ENCODE measurements around the gene PLBD1. TPM values are rescaled to one million over a fixed set of nuclear protein-coding genes. Genes with fewer than 3 reads are reported as not detected.

PLBD1 gene
- total RNA-seq, 1 experiment from 2014 or later = 0.30 TPM

GRCh38 chr12:14510574-14510973, 57.1 kb downstream of the PLBD1 start (continued):
- TF ChIP-seq, protein P1, sequence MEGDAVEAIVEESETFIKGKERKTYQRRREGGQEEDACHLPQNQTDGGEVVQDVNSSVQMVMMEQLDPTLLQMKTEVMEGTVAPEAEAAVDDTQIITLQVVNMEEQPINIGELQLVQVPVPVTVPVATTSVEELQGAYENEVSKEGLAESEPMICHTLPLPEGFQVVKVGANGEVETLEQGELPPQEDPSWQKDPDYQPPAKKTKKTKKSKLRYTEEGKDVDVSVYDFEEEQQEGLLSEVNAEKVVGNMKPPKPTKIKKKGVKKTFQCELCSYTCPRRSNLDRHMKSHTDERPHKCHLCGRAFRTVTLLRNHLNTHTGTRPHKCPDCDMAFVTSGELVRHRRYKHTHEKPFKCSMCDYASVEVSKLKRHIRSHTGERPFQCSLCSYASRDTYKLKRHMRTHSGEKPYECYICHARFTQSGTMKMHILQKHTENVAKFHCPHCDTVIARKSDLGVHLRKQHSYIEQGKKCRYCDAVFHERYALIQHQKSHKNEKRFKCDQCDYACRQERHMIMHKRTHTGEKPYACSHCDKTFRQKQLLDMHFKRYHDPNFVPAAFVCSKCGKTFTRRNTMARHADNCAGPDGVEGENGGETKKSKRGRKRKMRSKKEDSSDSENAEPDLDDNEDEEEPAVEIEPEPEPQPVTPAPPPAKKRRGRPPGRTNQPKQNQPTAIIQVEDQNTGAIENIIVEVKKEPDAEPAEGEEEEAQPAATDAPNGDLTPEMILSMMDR (IDR thresholded peaks at IDR 0.05 in 2 of 3, conservative IDR thresholded peaks at IDR 0.05 in 1 of 3; ENCODE audit: borderline replicate concordance in 1 of 3, insufficient read depth in 1 of 3, low read depth in 2 of 3, low read length in 2 of 3) = no peak

DNA sequence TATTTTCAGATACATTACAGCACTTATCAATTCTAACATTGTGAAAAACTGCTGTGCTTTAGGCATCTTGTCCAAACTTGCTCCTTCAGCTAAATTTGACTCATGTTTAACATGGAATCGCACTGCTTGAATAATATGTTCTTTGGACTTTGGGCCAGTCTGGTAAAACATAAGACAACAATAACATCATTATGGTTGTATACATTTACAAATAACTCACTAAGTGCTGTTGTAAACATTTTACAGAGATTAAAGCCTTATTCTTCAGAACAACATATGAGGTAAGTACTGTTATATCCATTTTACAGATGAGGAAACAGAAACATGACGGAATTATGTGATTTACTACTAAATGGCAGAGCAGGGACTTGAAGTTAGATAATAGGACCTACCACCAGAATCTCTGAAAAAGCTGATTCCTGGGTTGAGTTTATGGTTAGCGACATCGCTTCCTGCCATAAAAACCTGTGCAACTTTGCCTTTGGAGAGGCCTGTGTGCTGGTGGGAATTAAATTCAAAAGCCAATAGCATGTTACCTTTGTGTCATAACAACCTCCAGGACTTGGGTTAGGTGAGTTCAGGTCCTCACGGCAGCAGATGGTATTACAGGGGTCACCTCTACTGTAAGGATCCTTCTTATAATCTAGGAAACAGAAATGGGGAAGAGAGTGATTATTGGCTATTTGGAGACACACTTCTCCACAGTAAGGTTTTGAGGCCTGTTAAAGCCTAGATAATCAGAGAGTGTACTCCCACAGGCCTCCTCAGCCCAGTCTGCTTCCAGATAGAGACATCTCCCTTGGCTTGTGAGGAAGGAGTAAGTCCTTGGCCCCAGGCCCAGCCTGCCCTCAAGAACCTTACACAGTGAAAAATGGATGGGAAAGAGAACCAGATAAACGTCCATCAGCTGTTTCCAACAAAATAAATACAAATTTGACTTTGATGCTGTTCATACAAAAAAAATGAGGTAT, 61.8 kb downstream of the PLBD1 start:
- H4K20me1 ChIP-seq (ENCODE audit: insufficient read depth) = no peaks in the 10 kb centered on the region
- H3K4me3 ChIP-seq (replicated peaks in 1 of 2; ENCODE audit: low read depth in 1 of 2, low read length in 2 of 2) = no peak overlapping the region
- no peaks in the 10 kb centered on the region for H3K9me2 ChIP-seq (ENCODE audit: insufficient read depth)
- H3K4me1 ChIP-seq (ENCODE audit: control insufficient read depth in 1 of 2, insufficient read depth in 2 of 2, low read length in 2 of 2) = no peaks in the 10 kb centered on the region
- H2AFZ ChIP-seq (ENCODE audit: low read depth, low read length, poor library complexity, severe bottlenecking) = no peak overlapping the region
- H3K27me3 ChIP-seq (ENCODE audit: insufficient read depth, low read length) = no peaks in the 10 kb centered on the region
- CTCF ChIA-PET = no interaction called here
- H3K36me3 ChIP-seq (ENCODE audit: control insufficient read depth in 1 of 2, insufficient read depth in 2 of 2, low read length in 2 of 2) = no peaks in the 10 kb centered on the region
- intact Hi-C loops (cut with micrococcal nuclease) = no loop called here
- no peak for ATAC-seq
- POLR2A ChIA-PET = no interaction called here
- no peaks in the 10 kb centered on the region for H3K79me2 ChIP-seq (ENCODE audit: insufficient read depth, low read length)
- H3K4me2 ChIP-seq (ENCODE audit: low read length) = no peak overlapping the region
- H3K9ac ChIP-seq (ENCODE audit: low read length) = no peak overlapping the region
- no peak for DNase-seq (ENCODE audit: low read depth, low spot score)
- no peaks in the 10 kb centered on the region for H3K9me3 ChIP-seq (ENCODE audit: control insufficient read depth in 1 of 2, insufficient read depth in 1 of 2, low read depth in 1 of 2, low read length in 2 of 2)
- no TSS peak for BruUV-seq (replicated peaks)
- H3K27ac ChIP-seq (ENCODE audit: low read depth, low read length) = no peak overlapping the region
- RAD21 ChIA-PET (ENCODE audit: low non-redundant PET in 1 of 2, low total read pairs in 2 of 2, uncharacterized antibody in 2 of 2, unreplicated experiment in 2 of 2) = no interaction called here
- no peak for TF ChIP-seq SRF (IDR thresholded peaks at IDR 0.05; ENCODE audit: low read depth)
- TF ChIP-seq ZBTB33 (IDR thresholded peaks at IDR 0.05; ENCODE audit: extremely low read depth, insufficient replicate concordance, low read length) = no peak
- no peak for TF ChIP-seq POLR2A (IDR thresholded peaks at IDR 0.05; ENCODE audit: borderline replicate concordance, extremely low read depth, insufficient read depth, insufficient read length)
- TF ChIP-seq CBX3 (IDR thresholded peaks at IDR 0.05; ENCODE audit: low read depth) = no peak
- no peak for TF ChIP-seq ZFX (IDR thresholded peaks at IDR 0.05)
- no peak for TF ChIP-seq EZH2phosphoT487 (IDR thresholded peaks at IDR 0.05; ENCODE audit: borderline replicate concordance)
- TF ChIP-seq ELF1 (IDR thresholded peaks at IDR 0.05; ENCODE audit: borderline replicate concordance, low read depth) = no peak
- no peak for TF ChIP-seq EZH2 (IDR thresholded peaks at IDR 0.05)
- TF ChIP-seq ZNF274 (IDR thresholded peaks at IDR 0.05; ENCODE audit: low read depth, low read length) = no peak
- no peak for TF ChIP-seq ATF3 (IDR thresholded peaks at IDR 0.05)
- TF ChIP-seq EGR1 (IDR thresholded peaks at IDR 0.05; ENCODE audit: low read depth) = no peak
- TF ChIP-seq POLR2AphosphoS5 (IDR thresholded peaks at IDR 0.05; ENCODE audit: low read depth, low read length) = no peak
- TF ChIP-seq FOSL1 (IDR thresholded peaks at IDR 0.05; ENCODE audit: low read depth) = no peak
- no peak for TF ChIP-seq TCF7L2 (IDR thresholded peaks at IDR 0.05; ENCODE audit: borderline replicate concordance, extremely low read depth, insufficient read depth, insufficient read length)
- TF ChIP-seq RAD21 (IDR thresholded peaks at IDR 0.05; ENCODE audit: low read depth) = no peak
- TF ChIP-seq SIN3A (IDR thresholded peaks at IDR 0.05; ENCODE audit: low read depth) = no peak
- no peak for TF ChIP-seq YY1 (IDR thresholded peaks at IDR 0.05; ENCODE audit: extremely low read depth, insufficient replicate concordance, low read depth, low read length)
- TF ChIP-seq, protein P1 (IDR thresholded peaks at IDR 0.05 in 2 of 3, conservative IDR thresholded peaks at IDR 0.05 in 1 of 3; ENCODE audit: borderline replicate concordance in 1 of 3, insufficient read depth in 1 of 3, low read depth in 2 of 3, low read length in 2 of 3) = no peak
